K562 (cell line): ENCODE measurements around the gene CMTM4. TPM values are rescaled to one million over a fixed set of nuclear protein-coding genes. Genes with fewer than 3 reads are reported as not detected.

ENCODE experiments used
- ATF7 ChIP-seq: fragments of 450-650 bp; IDR thresholded peaks from 2 replicates; pipeline ENCODE4 v1.7.1; 2014; ENCODE audit warnings: mild to moderate bottlenecking, moderate library complexity
- CBX5 ChIP-seq: IDR thresholded peaks from 2 replicates; pipeline ENCODE4 v1.6.1; 2014; ENCODE audit warnings: low read depth, borderline replicate concordance
- CREB3L1 ChIP-seq: fragments of 450-650 bp; IDR thresholded peaks from 2 replicates; pipeline ENCODE4 v1.6.1; 2014; ENCODE audit warnings: low read depth, mild to moderate bottlenecking, moderate library complexity, borderline replicate concordance
- CTBP1 ChIP-seq: fragments of 450-650 bp; IDR thresholded peaks from 2 replicates; pipeline ENCODE4 v1.6.1; 2016; ENCODE audit warnings: borderline replicate concordance
- FOXJ2 ChIP-seq: fragments of 200-800 bp; sonication (Bioruptor generic); IDR thresholded peaks from 2 replicates; pipeline ENCODE4 v1.6.1; 2016; ENCODE audit warnings: missing genetic modification characterization, missing compliant biosample characterization
- GTF2E2 ChIP-seq: fragments of 200-800 bp; sonication (Bioruptor generic); IDR thresholded peaks from 2 replicates; pipeline ENCODE4 v1.6.1; 2016; ENCODE audit warnings: missing genetic modification characterization, missing compliant biosample characterization
- GTF2F1 ChIP-seq: IDR thresholded peaks from 2 replicates; pipeline ENCODE4 v1.6.1; 2011; ENCODE audit warnings: low read depth, low read length, improper control_type of control experiment
- HDAC2 ChIP-seq: fragments of 450-650 bp; IDR thresholded peaks from 2 replicates; pipeline ENCODE4 v1.6.1; 2016; ENCODE audit warnings: mild to moderate bottlenecking
- HDAC3 ChIP-seq: fragments of 450-650 bp; IDR thresholded peaks from 2 replicates; pipeline ENCODE4 v1.6.1; 2018; ENCODE audit warnings: borderline replicate concordance, mild to moderate bottlenecking, moderate library complexity; ENCODE audit not compliant: partially characterized antibody
- HLTF ChIP-seq: fragments of 450-650 bp; IDR thresholded peaks from 2 replicates; pipeline ENCODE4 v1.6.1; 2016
- JUND ChIP-seq, 2 experiments: IDR thresholded peaks; 2 replicates in 1 of 2; 3 replicates in 1 of 2; pipeline ENCODE4 v1.6.1; 2011; ENCODE audit warnings: borderline replicate concordance in 2 of 2, low read depth in 2 of 2, low read length in 2 of 2, improper control_type of control experiment in 1 of 2, missing biosample characterization in 1 of 2, missing genetic modification characterization in 1 of 2, missing genetic modification reagents in 1 of 2
- MECOM ChIP-seq: fragments of 250-450 bp; sonication (Bioruptor Pico); IDR thresholded peaks from 2 replicates; pipeline ENCODE4 v1.8.0; 2022; ENCODE audit warnings: inconsistent platforms
- MLLT1 ChIP-seq, 2 experiments: fragments of 450-650 bp; IDR thresholded peaks; 2 replicates each; pipeline ENCODE4 v1.6.1; 2016
- NCOA4 ChIP-seq: fragments of 450-650 bp; IDR thresholded peaks from 2 replicates; pipeline ENCODE4 v1.6.1; 2018; ENCODE audit warnings: mild to moderate bottlenecking; ENCODE audit not compliant: partially characterized antibody
- NFIC ChIP-seq: fragments of 450-650 bp; IDR thresholded peaks from 2 replicates; pipeline ENCODE4 v1.6.1; 2017; ENCODE audit warnings: mild to moderate bottlenecking, inconsistent platforms
- POLR3A ChIP-seq: IDR thresholded peaks from 2 replicates; pipeline ENCODE4 v1.6.1; 2011; ENCODE audit warnings: borderline replicate concordance, mild to moderate bottlenecking, moderate library complexity; ENCODE audit not compliant: insufficient read length, insufficient read depth; ENCODE audit errors: extremely low read depth
- RCOR1 ChIP-seq, 2 experiments: IDR thresholded peaks; 2 replicates each; pipeline ENCODE4 v1.6.1; 2012; ENCODE audit warnings: low read depth in 2 of 2, low read length in 2 of 2, borderline replicate concordance in 1 of 2, improper control_type of control experiment in 1 of 2
- SMAD3 ChIP-seq: fragments of 450-650 bp; formaldehyde crosslinking; conservative IDR thresholded peaks from 2 replicates; pipeline ENCODE4 v1.4.0; 2020; ENCODE audit warnings: mild to moderate bottlenecking
- SNIP1 ChIP-seq: fragments of 450-650 bp; IDR thresholded peaks from 2 replicates; pipeline ENCODE4 v1.7.1; 2017; ENCODE audit warnings: low read depth, mild to moderate bottlenecking
- SP2 ChIP-seq: IDR thresholded peaks from 2 replicates; pipeline ENCODE4 v1.6.1; 2011; ENCODE audit warnings: mild to moderate bottlenecking, low read depth, low read length, moderate library complexity; ENCODE audit not compliant: poor library complexity, severe bottlenecking; ENCODE audit errors: extremely low read depth
- TGIF2 ChIP-seq: sonication (generic); formaldehyde crosslinking; IDR thresholded peaks from 2 replicates; pipeline ENCODE4 v1.8.1; 2022; ENCODE audit warnings: mild to moderate bottlenecking, missing genetic modification reagents, moderate library complexity
- ZBTB5 ChIP-seq: fragments of 450-650 bp; IDR thresholded peaks from 2 replicates; pipeline ENCODE4 v1.6.1; 2017; ENCODE audit warnings: antibody characterized with exemption
- ZEB2 ChIP-seq: fragments of 450-650 bp; IDR thresholded peaks from 2 replicates; pipeline ENCODE4 v1.6.1; 2016
- ZNF511 ChIP-seq: sonication (generic); formaldehyde crosslinking; IDR thresholded peaks from 2 replicates; pipeline ENCODE4 v1.8.0; 2022; ENCODE audit warnings: mild to moderate bottlenecking, missing genetic modification reagents
- polyA plus RNA-seq, 8 experiments: library from polyadenylated mRNA; depleted of rRNA in 4 of 8; stranded (reverse) in 5 of 8; unstranded in 3 of 8; fragments of >200 nt; fragmentation: Nextera tagmentation in 2 of 8; fragmentation: Illumina TruSeq in 1 of 8; extraction: Ambion mirVana in 2 of 8; extraction: Trizol in 1 of 8; gene quantifications; 2 replicates each; pipeline versions ENCODE4 v1.2.1 to v1.2.3, GENCODE V29; 2011 to 2014; ENCODE audit warnings: inconsistent platforms in 1 of 8, missing spikeins in 1 of 8
- total RNA-seq, 7 experiments: library from RNA; depleted of rRNA in 6 of 7; stranded (reverse); fragments of >200 nt in 6 of 7; fragmentation: Illumina TruSeq in 2 of 7; extraction: Trizol in 2 of 7; gene quantifications; 2 replicates each; pipeline versions ENCODE4 v1.2.1 to v1.2.3, GENCODE V29; 2011 to 2021; ENCODE audit warnings: low replicate concordance in 1 of 7

The CMTM4 gene
- total and polyA plus RNA-seq, 9 of the 15 experiments (the other 6 are each of a cell fraction or from before 2014, with no cell fraction given) = 2.0 to 21.3 (median 12.5) TPM

- TF ChIP-seq GTF2F1 (no peak), SMAD3 (CRISPR knock-in tag) (no peak), MECOM (no peak), POLR3A (no peak), RCOR1 (IDR thresholded peaks at IDR 0.05; ENCODE audit: borderline replicate concordance in 1 of 2, low read depth in 2 of 2, low read length in 2 of 2) (peak in 1 of 2 experiments; percentile 63; a peak in 1 of 4 replicates), ZBTB5 (no peak), GTF2E2 (no peak), ZNF511 (CRISPR knock-in tag) (no peak), ATF7 (peak; percentile 61), NFIC (peak; percentile 75), CREB3L1 (peak; percentile 25; the same call in 1 of the 2 replicates), CTBP1 (peak; percentile 67), CBX5 (no peak), TGIF2 (CRISPR knock-in tag) (no peak), HLTF (peak; percentile 35; the same call in 1 of the 2 replicates), HDAC2 (no peak), NCOA4 (no peak), MLLT1 (IDR thresholded peaks at IDR 0.05) (0 out of 4 replicates have a peak, but pooled peaks of 1 of the 2 experiments have one; percentile 52), JUND (IDR thresholded peaks at IDR 0.05; ENCODE audit: borderline replicate concordance, low read depth, low read length) (peak; percentile 65; the same call in 1 of the 2 replicates), JUND (tag; IDR thresholded peaks at IDR 0.05; ENCODE audit: borderline replicate concordance, low read depth, low read length) (peak; percentile 69; the same call in 2 of the 3 replicates), FOXJ2 (tag) (peak; percentile 73; the same call in 1 of the 2 replicates), HDAC3 (no peak), ZEB2 (0 out of 2 replicates have a peak, but pooled peaks have one; percentile 46), SP2 (no peak), SNIP1 (peak; percentile 33; the same call in 1 of the 2 replicates)
These were observed 8.5 kb downstream of the CMTM4 start (continued) for GRCh38 chr16:66687906-66688625.
